HepG2 (cell line): ENCODE results near the gene CCDC178. TPM values are rescaled to one million over a fixed set of nuclear protein-coding genes. Genes with fewer than 3 reads are reported as not detected.

Source experiments
- ATAC-seq: fragments of 200-7000 bp; cut with Tn5 transposase; 3 replicates; pipeline ENCODE4 v1.9.1; 2020; ENCODE audit warnings: mild to moderate bottlenecking, moderate library complexity
- BruUV-seq: library from RNA; stranded (reverse); fragments of 400-500 nt; replicated peaks from 2 replicates; lab custom pipeline; 2021; lab: Mats Ljungman, UMichigan
- CTCF ChIA-PET: fragments of 300-600 bp; formaldehyde crosslinking; extraction: SDS; loops from one replicate; lab custom pipeline; 2021; ENCODE audit warnings: low total read pairs, inconsistent platforms, low intra/inter-chr PET ratio; lab: Yijun Ruan, JAX
- POLR2A ChIA-PET: fragments of 350-600 bp; sonication (Branson Sonifier 250); formaldehyde crosslinking; loops from one replicate; lab custom pipeline; 2020; ENCODE audit warnings: antibody characterized with exemption, inconsistent platforms; lab: Yijun Ruan, JAX
- DNase-seq: peaks from one replicate; pipeline ENCODE4 v3.0.0-alpha.2; 2015; ENCODE audit warnings: low spot score
- FAIRE-seq: peaks from 3 replicates; lab custom pipeline; 2011; peaks lifted over from hg19 to GRCh38; lab: Jason Lieb, UNC
- H2AFZ ChIP-seq: one replicate; pipeline ENCODE4 v1.6.1; 2011; ENCODE audit warnings: low read length, inconsistent platforms
- H3K27ac ChIP-seq: fragments of 300-600 bp; 3 replicates; pipeline ENCODE4 v1.8.0; 2011; ENCODE audit warnings: mixed run types, mild to moderate bottlenecking, mixed read lengths, low read length, inconsistent platforms; ENCODE audit not compliant: insufficient read depth; ENCODE audit errors: extremely low read length
- H3K27me3 ChIP-seq, 2 experiments: fragments of 200-600 bp in 1 of 2; 2 replicates in 1 of 2; 3 replicates in 1 of 2; pipeline versions ENCODE4 v1.6.0 to v1.8.0; 2011; ENCODE audit warnings: low read length in 2 of 2, mild to moderate bottlenecking in 2 of 2, moderate library complexity in 2 of 2, inconsistent platforms in 1 of 2; ENCODE audit not compliant: insufficient read depth in 2 of 2, control insufficient read depth in 1 of 2
- H3K36me3 ChIP-seq, 2 experiments: fragments of 200-600 bp in 1 of 2; replicated peaks in 1 of 2; 2 replicates in 1 of 2; 3 replicates in 1 of 2; pipeline versions ENCODE4 v1.5.1 to v1.8.0; 2011; ENCODE audit warnings: low read length in 2 of 2, inconsistent platforms in 1 of 2; ENCODE audit not compliant: insufficient read depth in 2 of 2, control insufficient read depth in 1 of 2
- H3K4me1 ChIP-seq: 2 replicates; pipeline ENCODE4 v1.5.1; 2012; ENCODE audit warnings: low read length, inconsistent platforms; ENCODE audit not compliant: insufficient read depth
- H3K4me2 ChIP-seq: 2 replicates; pipeline ENCODE4 v1.6.0; 2011; ENCODE audit warnings: low read depth, low read length, inconsistent platforms
- H3K4me3 ChIP-seq, 3 experiments: fragments of 200-600 bp in 1 of 3; sonication (generic), shearing (Covaris generic) in 1 of 3; replicated peaks in 1 of 3; 2 replicates each; pipeline ENCODE4 v1.5.1; 2011 to 2016; ENCODE audit warnings: low read length in 3 of 3, inconsistent platforms in 2 of 3, low read depth in 2 of 3, mild to moderate bottlenecking in 2 of 3, control low read depth in 1 of 3, mixed read lengths in 1 of 3; ENCODE audit not compliant: insufficient read depth in 1 of 3
- H3K79me2 ChIP-seq: one replicate; pipeline ENCODE4 v1.6.1; 2011; ENCODE audit warnings: low read length, inconsistent platforms; ENCODE audit not compliant: insufficient read depth
- H3K9ac ChIP-seq: 2 replicates; pipeline ENCODE4 v1.6.0; 2011; ENCODE audit warnings: mild to moderate bottlenecking, low read depth, low read length, inconsistent platforms; ENCODE audit not compliant: insufficient read depth
- H3K9me3 ChIP-seq: 2 replicates; pipeline ENCODE4 v1.5.1; 2012; ENCODE audit warnings: mild to moderate bottlenecking, low read length
- H4K20me1 ChIP-seq: 2 replicates; pipeline ENCODE4 v1.6.0; 2011; ENCODE audit warnings: inconsistent platforms, mild to moderate bottlenecking, low read length, moderate library complexity; ENCODE audit not compliant: insufficient read depth
- CAMTA2 ChIP-seq: sonication (generic); formaldehyde crosslinking; IDR thresholded peaks from 2 replicates; pipeline ENCODE4 v1.4.0; 2020; ENCODE audit warnings: mild to moderate bottlenecking, missing genetic modification reagents, borderline replicate concordance
- CHCHD3 ChIP-seq: sonication (generic); formaldehyde crosslinking; IDR thresholded peaks from 2 replicates; pipeline ENCODE4 v1.8.0; 2022; ENCODE audit warnings: mild to moderate bottlenecking, missing genetic modification reagents, moderate library complexity
- FOXK1 ChIP-seq: sonication (generic); formaldehyde crosslinking; IDR thresholded peaks from 2 replicates; pipeline ENCODE4 v1.4.0; 2020; ENCODE audit warnings: low read depth, missing genetic modification reagents, borderline replicate concordance
- HDAC2 ChIP-seq: sonication (generic); formaldehyde crosslinking; IDR thresholded peaks from 2 replicates; pipeline ENCODE4 v1.4.0; 2020; ENCODE audit warnings: missing genetic modification reagents
- KLF12 ChIP-seq: sonication (generic); formaldehyde crosslinking; IDR thresholded peaks from 2 replicates; pipeline ENCODE4 v1.4.0; 2020; ENCODE audit warnings: missing genetic modification reagents, borderline replicate concordance
- MXD4 ChIP-seq: IDR thresholded peaks from 2 replicates; pipeline ENCODE4 v1.6.1; 2016; ENCODE audit warnings: mild to moderate bottlenecking, missing biosample characterization, missing genetic modification reagents
- NFKB2 ChIP-seq: sonication (generic); formaldehyde crosslinking; IDR thresholded peaks from 2 replicates; pipeline ENCODE4 v1.4.0; 2020; ENCODE audit warnings: missing genetic modification reagents, borderline replicate concordance
- RFX3 ChIP-seq: IDR thresholded peaks from 2 replicates; pipeline ENCODE4 v1.6.1; 2016; ENCODE audit warnings: missing biosample characterization, missing genetic modification reagents
- ZBTB21 ChIP-seq: sonication (generic); formaldehyde crosslinking; IDR thresholded peaks from 2 replicates; pipeline ENCODE4 v1.4.0; 2020; ENCODE audit warnings: missing genetic modification reagents
- ZNF441 ChIP-seq: sonication (generic); formaldehyde crosslinking; IDR thresholded peaks from 2 replicates; pipeline ENCODE4 v1.7.0; 2021; ENCODE audit warnings: missing genetic modification reagents, borderline replicate concordance
- ZNF614 ChIP-seq: IDR thresholded peaks from 2 replicates; pipeline ENCODE4 v1.6.1; 2018; ENCODE audit warnings: missing biosample characterization, missing genetic modification reagents, inconsistent platforms, borderline replicate concordance
- WGBS: methylation state at CpG from one replicate; pipeline ENCODE4 v1.1.6; 2017; ENCODE audit warnings: low lambda C conversion rate; 5-methylcytosine and 5-hydroxymethylcytosine counted together
- in situ Hi-C: cut with HindIII; loops from 2 replicates; pipeline ENCODE4 v1.10.0; 2017; ENCODE audit warnings: low pct_unique_long_range_greater_than_20kb; ENCODE audit not compliant: extremely low pct_ligation_motif_present
- intact Hi-C: fragments of 100-400 bp; cut with micrococcal nuclease; formaldehyde crosslinking; loops from one replicate; pipeline ENCODE4 v1.10.0; 2022; ENCODE audit not compliant: unreplicated experiment
- polyA plus RNA-seq, 8 experiments: library from polyadenylated mRNA; depleted of rRNA in 3 of 8; stranded (reverse) in 7 of 8; unstranded in 1 of 8; fragments of >200 nt; fragmentation: Illumina TruSeq in 4 of 8; extraction: Trizol in 4 of 8; gene quantifications; 2 replicates each; pipeline versions ENCODE4 v1.2.1 to v1.2.3, GENCODE V29; 2011 to 2016; ENCODE audit warnings: low read depth in 4 of 8, missing spikeins in 1 of 8, mixed read lengths in 1 of 8; ENCODE audit not compliant: insufficient read depth in 1 of 8
- total RNA-seq, 5 experiments: library from RNA; depleted of rRNA; stranded (reverse); fragments of >200 nt; fragmentation: Illumina TruSeq; extraction: Trizol; gene quantifications; 2 replicates each; pipeline ENCODE4 v1.2.3, GENCODE V29; 2016; ENCODE audit warnings: low read depth in 1 of 5
- TF ChIP-seq, protein P1 (sequence below): sonication (generic); formaldehyde crosslinking; IDR thresholded peaks from 2 replicates; pipeline ENCODE4 v1.5.0; 2020; ENCODE audit warnings: mild to moderate bottlenecking, missing genetic modification reagents, borderline replicate concordance
- TF ChIP-seq, protein P2 (sequence below): sonication (generic); formaldehyde crosslinking; IDR thresholded peaks from 2 replicates; pipeline ENCODE4 v1.4.0; 2020; ENCODE audit warnings: missing genetic modification reagents
- TF ChIP-seq, protein P3 (sequence below): sonication (generic); formaldehyde crosslinking; IDR thresholded peaks from 2 replicates; pipeline ENCODE4 v1.8.1; 2022; ENCODE audit warnings: mild to moderate bottlenecking, missing genetic modification reagents
- TF ChIP-seq, protein P4 (sequence below): sonication (generic); formaldehyde crosslinking; IDR thresholded peaks from 2 replicates; pipeline ENCODE4 v1.4.0; 2020; ENCODE audit warnings: mild to moderate bottlenecking, missing genetic modification reagents
- TF ChIP-seq, protein P5 (sequence below): IDR thresholded peaks from 2 replicates; pipeline ENCODE4 v1.6.1; 2016; ENCODE audit warnings: control low read depth

CCDC178 gene
- total and polyA plus RNA-seq, 2 of the 13 experiments (the other 11 are each of a cell fraction or from before 2014, with no cell fraction given), result not detected

DNA sequence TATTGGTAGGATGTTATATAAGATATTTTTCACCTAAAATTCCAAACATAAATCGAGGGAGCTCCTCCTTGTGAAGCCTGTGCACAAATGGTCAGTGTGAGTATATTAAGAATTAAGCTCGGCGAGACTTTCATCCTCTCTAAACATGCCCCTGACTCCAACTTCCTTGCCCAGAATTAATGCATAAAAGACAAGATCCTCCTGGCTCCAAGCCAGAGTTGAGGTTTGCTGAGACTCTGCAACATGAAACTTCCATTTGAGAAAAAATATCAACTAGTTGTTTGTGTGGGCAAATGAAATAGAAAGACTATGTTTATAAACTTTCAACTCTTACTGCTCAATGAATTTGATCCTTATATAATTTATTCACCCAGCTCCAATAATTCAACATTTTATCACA lies 68.1 kb downstream of the CCDC178 start (continued):
- TF ChIP-seq, protein P1, sequence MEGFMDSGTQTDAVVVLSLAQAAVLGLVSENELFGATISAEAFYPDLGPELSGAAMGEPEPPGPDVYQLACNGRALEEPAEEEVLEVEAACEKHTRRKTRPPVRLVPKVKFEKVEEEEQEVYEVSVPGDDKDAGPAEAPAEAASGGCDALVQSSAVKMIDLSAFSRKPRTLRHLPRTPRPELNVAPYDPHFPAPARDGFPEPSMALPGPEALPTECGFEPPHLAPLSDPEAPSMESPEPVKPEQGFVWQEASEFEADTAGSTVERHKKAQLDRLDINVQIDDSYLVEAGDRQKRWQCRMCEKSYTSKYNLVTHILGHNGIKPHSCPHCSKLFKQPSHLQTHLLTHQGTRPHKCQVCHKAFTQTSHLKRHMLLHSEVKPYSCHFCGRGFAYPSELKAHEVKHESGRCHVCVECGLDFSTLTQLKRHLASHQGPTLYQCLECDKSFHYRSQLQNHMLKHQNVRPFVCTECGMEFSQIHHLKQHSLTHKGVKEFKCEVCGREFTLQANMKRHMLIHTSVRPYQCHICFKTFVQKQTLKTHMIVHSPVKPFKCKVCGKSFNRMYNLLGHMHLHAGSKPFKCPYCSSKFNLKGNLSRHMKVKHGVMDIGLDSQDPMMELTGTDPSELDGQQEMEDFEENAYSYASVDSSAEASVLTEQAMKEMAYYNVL (CRISPR knock-in tag), result no peak
- TF ChIP-seq, all 625 proteins: peak for 0

DNA sequence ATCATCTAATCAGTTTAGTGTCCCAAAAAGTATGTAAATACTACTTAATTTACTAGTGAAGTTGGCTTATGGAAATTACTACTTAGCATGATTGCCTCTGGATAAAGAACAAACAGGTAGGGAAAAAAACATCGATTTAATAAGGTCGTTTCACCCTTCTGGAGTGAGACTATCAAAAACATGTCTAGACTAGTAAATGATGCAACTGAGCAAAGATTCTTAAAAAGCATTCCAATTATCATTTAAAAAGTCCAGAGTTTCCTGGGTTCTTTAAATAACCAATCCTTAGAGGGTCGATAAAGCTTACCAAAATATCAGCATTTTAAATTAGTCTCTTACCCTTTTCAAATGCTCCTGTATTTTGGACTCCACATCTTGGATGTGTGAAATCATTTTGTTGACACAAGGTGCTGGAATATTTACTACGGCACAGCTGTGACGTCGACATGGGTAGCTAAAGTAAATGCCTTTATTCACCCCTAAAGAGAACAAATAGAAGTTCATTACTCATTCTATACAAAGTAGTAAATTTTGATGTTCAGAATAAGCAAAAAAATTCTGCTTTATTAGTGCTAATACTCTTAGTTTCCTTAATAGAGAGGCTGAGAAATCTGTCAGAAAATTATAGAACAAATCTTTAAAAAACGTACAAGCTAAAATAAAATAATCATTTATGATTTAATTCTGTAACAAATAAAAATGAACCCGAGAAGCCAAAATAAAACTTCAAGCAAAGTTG lies 70.6 kb downstream of the CCDC178 start:
- no peak for ATAC-seq
- ChIA-PET POLR2A (no interaction called here), CTCF (no interaction called here)
- Histone ChIP-seq H3K4me2 (no peak overlapping the region), H3K4me1 (no peaks in the 10 kb centered on the region), H2AFZ (no peak overlapping the region), H3K9me3 (no peaks in the 10 kb centered on the region), H4K20me1 (no peaks in the 10 kb centered on the region), H3K9ac (no peak overlapping the region), H3K4me3 (no peak overlapping the region), H3K36me3 (no peaks in the 10 kb centered on the region), H3K79me2 (no peaks in the 10 kb centered on the region), H3K27ac (no peak overlapping the region), H3K27me3 (no peaks in the 10 kb centered on the region)
- no TSS peak for BruUV-seq
- no peak for FAIRE-seq
- 1% methylated on average over 8 of the region's 8 CpGs for WGBS
- intact Hi-C loops (no loop called here), in situ Hi-C loops (no loop called here)
- no peak for DNase-seq
- no peak for TF ChIP-seq CHCHD3 (CRISPR knock-in tag)
- no peak for TF ChIP-seq MXD4 (CRISPR knock-in tag)
- no peak for TF ChIP-seq HDAC2 (CRISPR knock-in tag)
- TF ChIP-seq, protein P2, sequence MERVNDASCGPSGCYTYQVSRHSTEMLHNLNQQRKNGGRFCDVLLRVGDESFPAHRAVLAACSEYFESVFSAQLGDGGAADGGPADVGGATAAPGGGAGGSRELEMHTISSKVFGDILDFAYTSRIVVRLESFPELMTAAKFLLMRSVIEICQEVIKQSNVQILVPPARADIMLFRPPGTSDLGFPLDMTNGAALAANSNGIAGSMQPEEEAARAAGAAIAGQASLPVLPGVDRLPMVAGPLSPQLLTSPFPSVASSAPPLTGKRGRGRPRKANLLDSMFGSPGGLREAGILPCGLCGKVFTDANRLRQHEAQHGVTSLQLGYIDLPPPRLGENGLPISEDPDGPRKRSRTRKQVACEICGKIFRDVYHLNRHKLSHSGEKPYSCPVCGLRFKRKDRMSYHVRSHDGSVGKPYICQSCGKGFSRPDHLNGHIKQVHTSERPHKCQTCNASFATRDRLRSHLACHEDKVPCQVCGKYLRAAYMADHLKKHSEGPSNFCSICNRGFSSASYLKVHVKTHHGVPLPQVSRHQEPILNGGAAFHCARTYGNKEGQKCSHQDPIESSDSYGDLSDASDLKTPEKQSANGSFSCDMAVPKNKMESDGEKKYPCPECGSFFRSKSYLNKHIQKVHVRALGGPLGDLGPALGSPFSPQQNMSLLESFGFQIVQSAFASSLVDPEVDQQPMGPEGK (CRISPR knock-in tag), result no peak
- no peak for TF ChIP-seq RFX3 (CRISPR knock-in tag)
- TF ChIP-seq, protein P3, sequence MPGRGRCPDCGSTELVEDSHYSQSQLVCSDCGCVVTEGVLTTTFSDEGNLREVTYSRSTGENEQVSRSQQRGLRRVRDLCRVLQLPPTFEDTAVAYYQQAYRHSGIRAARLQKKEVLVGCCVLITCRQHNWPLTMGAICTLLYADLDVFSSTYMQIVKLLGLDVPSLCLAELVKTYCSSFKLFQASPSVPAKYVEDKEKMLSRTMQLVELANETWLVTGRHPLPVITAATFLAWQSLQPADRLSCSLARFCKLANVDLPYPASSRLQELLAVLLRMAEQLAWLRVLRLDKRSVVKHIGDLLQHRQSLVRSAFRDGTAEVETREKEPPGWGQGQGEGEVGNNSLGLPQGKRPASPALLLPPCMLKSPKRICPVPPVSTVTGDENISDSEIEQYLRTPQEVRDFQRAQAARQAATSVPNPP (CRISPR knock-in tag), result no peak
- TF ChIP-seq NFKB2 (CRISPR knock-in tag), result no peak
- no peak for TF ChIP-seq ZNF614 (CRISPR knock-in tag)
- TF ChIP-seq, protein P4, sequence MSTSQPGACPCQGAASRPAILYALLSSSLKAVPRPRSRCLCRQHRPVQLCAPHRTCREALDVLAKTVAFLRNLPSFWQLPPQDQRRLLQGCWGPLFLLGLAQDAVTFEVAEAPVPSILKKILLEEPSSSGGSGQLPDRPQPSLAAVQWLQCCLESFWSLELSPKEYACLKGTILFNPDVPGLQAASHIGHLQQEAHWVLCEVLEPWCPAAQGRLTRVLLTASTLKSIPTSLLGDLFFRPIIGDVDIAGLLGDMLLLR (CRISPR knock-in tag), result no peak
- TF ChIP-seq, protein P5, sequence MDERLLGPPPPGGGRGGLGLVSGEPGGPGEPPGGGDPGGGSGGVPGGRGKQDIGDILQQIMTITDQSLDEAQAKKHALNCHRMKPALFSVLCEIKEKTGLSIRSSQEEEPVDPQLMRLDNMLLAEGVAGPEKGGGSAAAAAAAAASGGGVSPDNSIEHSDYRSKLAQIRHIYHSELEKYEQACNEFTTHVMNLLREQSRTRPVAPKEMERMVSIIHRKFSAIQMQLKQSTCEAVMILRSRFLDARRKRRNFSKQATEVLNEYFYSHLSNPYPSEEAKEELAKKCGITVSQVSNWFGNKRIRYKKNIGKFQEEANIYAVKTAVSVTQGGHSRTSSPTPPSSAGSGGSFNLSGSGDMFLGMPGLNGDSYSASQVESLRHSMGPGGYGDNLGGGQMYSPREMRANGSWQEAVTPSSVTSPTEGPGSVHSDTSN (CRISPR knock-in tag), result no peak
- no peak for TF ChIP-seq KLF12 (CRISPR knock-in tag)
- no peak for TF ChIP-seq ZNF441 (CRISPR knock-in tag)
- TF ChIP-seq ZBTB21 (CRISPR knock-in tag), result no peak
- no peak for TF ChIP-seq FOXK1
- no peak for TF ChIP-seq CAMTA2 (CRISPR knock-in tag)
